ENCODE results near the gene ITIH6. TPM values are rescaled to one million over a fixed set of nuclear protein-coding genes. Genes with fewer than 3 reads are reported as not detected.

Gene ITIH6
- total RNA-seq, 3 donors from 2014 or later (not counting 1 experiment from before 2014, with no cell fraction given) = not detected

DNA sequence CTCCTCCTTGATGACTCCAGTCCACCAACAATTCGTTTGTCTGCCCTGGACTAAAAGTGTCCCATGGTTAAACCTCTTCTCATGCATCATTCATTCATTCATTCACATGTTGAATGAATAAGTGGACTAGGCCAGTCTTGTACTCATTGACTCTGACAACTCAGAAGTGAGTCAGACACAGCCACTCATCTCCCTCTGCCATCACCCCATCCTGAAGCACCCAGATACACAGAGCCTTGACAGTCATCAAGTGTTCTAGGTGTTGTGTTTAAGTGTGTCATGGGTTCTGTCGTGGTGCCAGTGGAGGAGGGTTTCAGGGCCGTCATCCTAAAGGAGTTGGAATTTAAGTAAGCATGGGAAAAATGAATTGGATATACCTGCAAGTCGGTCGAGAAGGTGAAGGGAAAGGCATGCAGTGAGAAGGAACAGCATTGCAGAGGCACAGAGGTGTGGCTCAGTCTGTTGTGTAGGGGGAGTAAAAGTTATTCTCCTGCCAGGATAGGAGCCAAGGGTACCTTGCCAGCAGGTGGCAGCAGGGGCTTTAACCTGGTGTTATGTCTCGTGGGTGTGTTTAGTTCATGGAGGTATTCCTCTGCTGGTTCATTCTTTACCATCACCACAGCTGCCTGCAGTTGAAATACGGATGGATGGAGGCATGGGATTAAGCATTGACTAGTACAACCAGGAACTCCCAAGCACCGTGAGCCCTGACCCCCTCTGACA, 27.8 kb upstream of the ITIH6 start:
- H3K4me1 ChIP-seq (ENCODE audit: control insufficient read depth, insufficient read depth, low read length) = no peaks in the 10 kb centered on the region
- 83% methylated on average over 6 of the region's 8 CpGs for WGBS (ENCODE audit: insufficient coverage)
- H3K36me3 Mint-ChIP-seq = no peaks in the 10 kb centered on the region
- no peak for ATAC-seq
- TF ChIP-seq, protein P1, sequence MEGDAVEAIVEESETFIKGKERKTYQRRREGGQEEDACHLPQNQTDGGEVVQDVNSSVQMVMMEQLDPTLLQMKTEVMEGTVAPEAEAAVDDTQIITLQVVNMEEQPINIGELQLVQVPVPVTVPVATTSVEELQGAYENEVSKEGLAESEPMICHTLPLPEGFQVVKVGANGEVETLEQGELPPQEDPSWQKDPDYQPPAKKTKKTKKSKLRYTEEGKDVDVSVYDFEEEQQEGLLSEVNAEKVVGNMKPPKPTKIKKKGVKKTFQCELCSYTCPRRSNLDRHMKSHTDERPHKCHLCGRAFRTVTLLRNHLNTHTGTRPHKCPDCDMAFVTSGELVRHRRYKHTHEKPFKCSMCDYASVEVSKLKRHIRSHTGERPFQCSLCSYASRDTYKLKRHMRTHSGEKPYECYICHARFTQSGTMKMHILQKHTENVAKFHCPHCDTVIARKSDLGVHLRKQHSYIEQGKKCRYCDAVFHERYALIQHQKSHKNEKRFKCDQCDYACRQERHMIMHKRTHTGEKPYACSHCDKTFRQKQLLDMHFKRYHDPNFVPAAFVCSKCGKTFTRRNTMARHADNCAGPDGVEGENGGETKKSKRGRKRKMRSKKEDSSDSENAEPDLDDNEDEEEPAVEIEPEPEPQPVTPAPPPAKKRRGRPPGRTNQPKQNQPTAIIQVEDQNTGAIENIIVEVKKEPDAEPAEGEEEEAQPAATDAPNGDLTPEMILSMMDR (IDR thresholded peaks at IDR 0.05) = no peak
- no peaks in the 10 kb centered on the region for H3K27me3 ChIP-seq (ENCODE audit: control insufficient read depth, insufficient read depth, low read length)
- no peaks in the 10 kb centered on the region for H3K36me3 ChIP-seq (ENCODE audit: control insufficient read depth, insufficient read depth, low read length)
- peak in 1 of 2 donors; percentile 40 for DNase-seq
- peaks cover 0 to 6% of the 10 kb centered on the region in 2 donors for H3K4me1 Mint-ChIP-seq
- no peaks in the 10 kb centered on the region for H3K9me3 Mint-ChIP-seq
- peak overlapping the region in 1 of 2 donors; percentile 31 for H3K27ac Mint-ChIP-seq
- no peak overlapping the region for H3K4me3 ChIP-seq (ENCODE audit: low read length)
- no peak overlapping the region for H3K4me3 Mint-ChIP-seq
- H3K9me3 ChIP-seq (ENCODE audit: control insufficient read depth, insufficient read depth, low read length) = no peaks in the 10 kb centered on the region
- intact Hi-C loops (cut with micrococcal nuclease) = no loop called here
- H3K27ac ChIP-seq (ENCODE audit: low read length) = no peak overlapping the region
- peaks cover 8 to 14% of the 10 kb centered on the region in 2 donors for H3K27me3 Mint-ChIP-seq (ENCODE audit: low read depth in 2 of 2)

DNA sequence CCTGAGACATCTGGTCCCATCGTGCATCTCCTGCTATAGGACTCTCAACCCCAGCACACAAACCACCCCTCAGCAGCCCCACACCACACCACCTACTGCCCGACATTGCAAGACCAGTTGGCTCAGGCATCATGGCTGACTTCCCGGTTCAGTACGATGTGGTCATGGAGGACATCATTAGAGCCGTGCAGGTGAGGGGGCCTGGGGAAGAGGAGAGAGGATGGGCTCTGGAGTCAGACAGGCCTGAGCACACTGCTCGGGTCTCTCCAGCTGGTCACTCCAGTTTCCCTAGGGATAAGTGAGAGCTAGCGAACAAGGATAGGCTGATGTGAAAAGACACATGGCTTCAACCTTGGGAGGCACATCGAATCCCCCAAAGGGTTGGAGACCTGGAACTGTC, 26.7 kb upstream of the ITIH6 start:
- Mint-ChIP-seq H3K27me3 (ENCODE audit: low read depth in 2 of 2) (peaks cover 8 to 14% of the 10 kb centered on the region in 2 donors), H3K36me3 (no peaks in the 10 kb centered on the region), H3K4me3 (no peak overlapping the region), H3K27ac (no peak overlapping the region), H3K4me1 (peaks cover 0 to 6% of the 10 kb centered on the region in 2 donors), H3K9me3 (no peaks in the 10 kb centered on the region)
- WGBS (ENCODE audit: insufficient coverage) = 90% methylated on average over 7 of the region's 8 CpGs
- Histone ChIP-seq H3K4me1 (ENCODE audit: control insufficient read depth, insufficient read depth, low read length) (no peaks in the 10 kb centered on the region), H3K27ac (ENCODE audit: low read length) (no peak overlapping the region), H3K36me3 (ENCODE audit: control insufficient read depth, insufficient read depth, low read length) (no peaks in the 10 kb centered on the region), H3K9me3 (ENCODE audit: control insufficient read depth, insufficient read depth, low read length) (no peaks in the 10 kb centered on the region), H3K4me3 (ENCODE audit: low read length) (no peak overlapping the region), H3K27me3 (ENCODE audit: control insufficient read depth, insufficient read depth, low read length) (no peaks in the 10 kb centered on the region)
- TF ChIP-seq, protein P1 (IDR thresholded peaks at IDR 0.05) = no peak
- intact Hi-C loops (cut with micrococcal nuclease) = no loop called here
- ATAC-seq (no peak), DNase-seq (no peak)

DNA sequence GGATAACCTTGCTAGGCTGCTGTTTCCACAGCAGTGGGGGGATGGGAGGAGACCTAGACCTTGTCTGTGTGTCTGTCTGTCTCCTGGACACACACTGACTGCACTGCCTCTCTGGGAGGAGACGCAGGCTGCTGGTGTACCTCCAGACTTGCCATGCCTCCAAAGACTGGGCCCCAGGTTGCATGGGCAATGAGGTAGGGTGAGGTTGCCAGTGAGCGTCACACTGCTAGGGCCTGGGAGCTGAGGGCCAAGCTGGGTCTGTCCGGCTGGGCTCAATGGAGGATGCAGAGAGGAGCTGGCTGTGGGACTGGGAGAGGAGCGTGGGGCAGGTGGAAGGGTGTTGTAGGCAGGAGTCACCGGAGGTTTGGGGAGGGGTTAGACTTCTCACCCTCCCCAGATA, 26.1 kb upstream of the ITIH6 start:
- 97% methylated on average over 2 of the region's 5 CpGs for WGBS (ENCODE audit: insufficient coverage)
- H3K27me3 ChIP-seq (ENCODE audit: control insufficient read depth, insufficient read depth, low read length) = no peaks in the 10 kb centered on the region
- peaks cover 4% of the 10 kb centered on the region for H3K4me1 ChIP-seq (ENCODE audit: control insufficient read depth, insufficient read depth, low read length)
- no peak overlapping the region for H3K27ac Mint-ChIP-seq
- peaks cover 7 to 13% of the 10 kb centered on the region in 2 donors for H3K27me3 Mint-ChIP-seq (ENCODE audit: low read depth in 2 of 2)
- H3K9me3 Mint-ChIP-seq = no peaks in the 10 kb centered on the region
- TF ChIP-seq, protein P1 (IDR thresholded peaks at IDR 0.05) = no peak
- intact Hi-C loops (cut with micrococcal nuclease) = no loop called here
- peaks cover under 1 to 6% of the 10 kb centered on the region in 2 donors for H3K4me1 Mint-ChIP-seq
- DNase-seq (no peak), ATAC-seq (no peak)
- no peaks in the 10 kb centered on the region for H3K36me3 Mint-ChIP-seq
- no peak overlapping the region for H3K4me3 Mint-ChIP-seq
- no peak overlapping the region for H3K4me3 ChIP-seq (ENCODE audit: low read length)
- no peak overlapping the region for H3K27ac ChIP-seq (ENCODE audit: low read length)
- no peaks in the 10 kb centered on the region for H3K36me3 ChIP-seq (ENCODE audit: control insufficient read depth, insufficient read depth, low read length)
- no peaks in the 10 kb centered on the region for H3K9me3 ChIP-seq (ENCODE audit: control insufficient read depth, insufficient read depth, low read length)

DNA sequence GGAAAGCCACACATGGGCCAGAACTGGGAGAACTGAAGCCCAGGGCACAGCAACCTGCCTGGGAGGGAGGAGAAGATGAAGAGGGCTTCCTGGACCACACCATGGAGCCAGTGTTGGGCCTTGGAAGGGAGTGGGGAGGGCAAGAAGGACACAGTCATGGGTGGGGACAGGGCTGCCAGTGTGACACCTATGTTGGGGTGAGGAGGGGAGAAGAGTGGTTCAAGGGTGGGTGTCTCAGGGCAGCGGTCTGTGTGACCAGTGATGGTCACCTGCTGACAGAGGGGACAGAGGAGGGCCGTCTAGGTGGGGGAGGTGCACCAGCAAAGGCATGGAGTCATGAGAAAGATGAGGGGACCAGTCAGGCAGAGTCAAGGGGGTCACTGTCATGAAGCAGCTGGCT, 23.3 kb upstream of the ITIH6 start:
- intact Hi-C loops (cut with micrococcal nuclease) = no loop called here
- no peak for ATAC-seq
- TF ChIP-seq, protein P1 (IDR thresholded peaks at IDR 0.05) = no peak
- Mint-ChIP-seq H3K4me3 (no peak overlapping the region), H3K27me3 (ENCODE audit: low read depth in 2 of 2) (peaks cover under 1% of the 10 kb centered on the region in 2 donors), H3K27ac (no peak overlapping the region), H3K4me1 (peaks cover 5 to 6% of the 10 kb centered on the region in 2 donors), H3K36me3 (no peaks in the 10 kb centered on the region), H3K9me3 (no peaks in the 10 kb centered on the region)
- H3K4me3 ChIP-seq (ENCODE audit: low read length) = no peak overlapping the region
- WGBS (ENCODE audit: insufficient coverage) = 86% methylated on average over 2 of the region's 2 CpGs
- H3K36me3 ChIP-seq (ENCODE audit: control insufficient read depth, insufficient read depth, low read length) = no peaks in the 10 kb centered on the region
- no peaks in the 10 kb centered on the region for H3K27me3 ChIP-seq (ENCODE audit: control insufficient read depth, insufficient read depth, low read length)
- no peaks in the 10 kb centered on the region for H3K9me3 ChIP-seq (ENCODE audit: control insufficient read depth, insufficient read depth, low read length)
- no peak overlapping the region for H3K27ac ChIP-seq (ENCODE audit: low read length)
- no peak for DNase-seq
- peaks cover 6% of the 10 kb centered on the region for H3K4me1 ChIP-seq (ENCODE audit: control insufficient read depth, insufficient read depth, low read length)

All from natural killer cell (primary cell).